SK-N-SH treated with all-trans-retinoic acid at 6 μM for 48 hours (cell line): Measurements from ENCODE around the gene KLHL25.

Experiments
- CREB5 ChIP-seq: fragments of 250-450 bp; sonication (Bioruptor Pico); IDR thresholded peaks from 2 replicates; pipeline ENCODE4 v1.5.1; 2020; ENCODE audit warnings: low read depth, mild to moderate bottlenecking, moderate library complexity
- CSDC2 ChIP-seq: fragments of 250-450 bp; sonication (Bioruptor Pico); IDR thresholded peaks from 2 replicates; pipeline ENCODE4 v1.5.0; 2020; ENCODE audit warnings: mild to moderate bottlenecking, moderate library complexity

GRCh38 chr15:85749261-85750151 is 45.2 kb downstream of the KLHL25 start:
- TF ChIP-seq CSDC2 (CRISPR knock-in tag) (no peak), CREB5 (CRISPR knock-in tag) (no peak)
